Endothelial cell of umbilical vein (primary cell): ENCODE data around the gene ATXN1. TPM values are rescaled to one million over a fixed set of nuclear protein-coding genes. Genes with fewer than 3 reads are reported as not detected.

ENCODE experiments used
- BruUV-seq: library from RNA; stranded (reverse); fragments of 400-500 nt; replicated peaks from 2 replicates; lab custom pipeline; 2021; lab: Mats Ljungman, UMichigan
- CTCF ChIA-PET: fragments of 300-600, 350-600 bp; sonication (Branson Sonifier 250); formaldehyde crosslinking; loops from one replicate; lab custom pipeline; 2021; ENCODE audit warnings: antibody characterized with exemption, inconsistent platforms; lab: Charles Lee
- POLR2A ChIA-PET: fragments of 300-600, 350-600 bp; sonication (Branson Sonifier 250); formaldehyde crosslinking; loops from one replicate; lab custom pipeline; 2021; ENCODE audit warnings: antibody characterized with exemption, inconsistent platforms; lab: Charles Lee
- DNase-seq: peaks from one replicate; pipeline ENCODE4 v3.0.0-alpha.2; 2011; ENCODE audit warnings: low read depth, low spot score
- FAIRE-seq: peaks from 2 replicates; lab custom pipeline; 2011; peaks lifted over from hg19 to GRCh38; lab: Jason Lieb, UNC
- H2AFZ ChIP-seq: 2 replicates; pipeline ENCODE4 v1.6.0; 2012; ENCODE audit warnings: low read depth, low read length, control low read depth, inconsistent platforms
- H3K27ac ChIP-seq: 2 replicates; pipeline ENCODE4 v1.5.1; 2011; ENCODE audit warnings: low read depth, mild to moderate bottlenecking, control low read depth, low read length, moderate library complexity; ENCODE audit not compliant: insufficient read depth
- H3K27me3 ChIP-seq, 2 experiments: 2 replicates each; pipeline versions ENCODE4 v1.6.0 to v1.6.1; 2011; ENCODE audit warnings: low read length in 2 of 2, mixed read lengths in 1 of 2; ENCODE audit not compliant: control insufficient read depth in 2 of 2, insufficient read depth in 2 of 2
- H3K36me3 ChIP-seq, 2 experiments: 2 replicates in 1 of 2; 3 replicates in 1 of 2; pipeline ENCODE4 v1.5.1; 2011; ENCODE audit warnings: low read length in 2 of 2, mild to moderate bottlenecking in 1 of 2, moderate library complexity in 1 of 2; ENCODE audit not compliant: control insufficient read depth in 2 of 2, insufficient read depth in 2 of 2; ENCODE audit errors: extremely low read depth in 1 of 2
- H3K4me1 ChIP-seq: 3 replicates; pipeline ENCODE4 v1.5.1; 2011; ENCODE audit warnings: mild to moderate bottlenecking, low read length; ENCODE audit not compliant: control insufficient read depth, insufficient read depth; ENCODE audit errors: extremely low read depth
- H3K4me2 ChIP-seq: 2 replicates; pipeline ENCODE4 v1.6.1; 2011; ENCODE audit warnings: low read length, control low read depth, mixed read lengths; ENCODE audit not compliant: insufficient read depth
- H3K4me3 ChIP-seq, 3 experiments: fragments of 200-600 bp in 1 of 3; sonication (generic), shearing (Covaris generic) in 1 of 3; replicated peaks in 1 of 3; 2 replicates each; pipeline ENCODE4 v1.5.1; 2011 to 2016; ENCODE audit warnings: control low read depth in 3 of 3, low read length in 3 of 3, mild to moderate bottlenecking in 2 of 3, inconsistent platforms in 1 of 3, low read depth in 1 of 3, moderate library complexity in 1 of 3; ENCODE audit not compliant: insufficient read depth in 1 of 3
- H3K79me2 ChIP-seq: 2 replicates; pipeline ENCODE4 v1.6.0; 2012; ENCODE audit warnings: low read length, inconsistent platforms; ENCODE audit not compliant: control insufficient read depth, insufficient read depth
- H3K9ac ChIP-seq: replicated peaks from 2 replicates; pipeline ENCODE3; 2011; ENCODE audit warnings: low read length, control low read depth; ENCODE audit not compliant: insufficient read depth; ENCODE audit errors: extremely low read depth
- H3K9me1 ChIP-seq: replicated peaks from 3 replicates; pipeline ENCODE4 v1.6.0; 2011; ENCODE audit warnings: mild to moderate bottlenecking, low read length; ENCODE audit not compliant: control insufficient read depth, insufficient read depth; ENCODE audit errors: extremely low read depth
- H3K9me3 ChIP-seq: replicated peaks from 2 replicates; pipeline ENCODE4 v1.5.1; 2012; ENCODE audit warnings: low read length, inconsistent platforms; ENCODE audit not compliant: control insufficient read depth, insufficient read depth
- H4K20me1 ChIP-seq: replicated peaks from 2 replicates; pipeline ENCODE3; 2011; ENCODE audit warnings: mild to moderate bottlenecking, low read length; ENCODE audit not compliant: control insufficient read depth, insufficient read depth; ENCODE audit errors: extremely low read depth
- EZH2 ChIP-seq: IDR thresholded peaks from 2 replicates; pipeline ENCODE4 v1.6.1; 2012; ENCODE audit warnings: borderline replicate concordance, low read depth, mild to moderate bottlenecking, moderate library complexity, low read length, inconsistent platforms; ENCODE audit not compliant: severe bottlenecking
- FOS ChIP-seq: IDR thresholded peaks from 2 replicates; pipeline ENCODE4 v1.6.1; 2011; ENCODE audit warnings: mild to moderate bottlenecking, low read length, moderate library complexity, borderline replicate concordance; ENCODE audit not compliant: insufficient read depth
- GATA2 ChIP-seq: IDR thresholded peaks from 2 replicates; pipeline ENCODE4 v1.7.0; 2011; ENCODE audit warnings: low read depth, mild to moderate bottlenecking, moderate library complexity, mixed read lengths, low read length; ENCODE audit not compliant: insufficient read length, insufficient read depth
- JUN ChIP-seq: IDR thresholded peaks from 2 replicates; pipeline ENCODE4 v1.6.1; 2011; ENCODE audit warnings: borderline replicate concordance, low read depth; ENCODE audit not compliant: insufficient read length, insufficient read depth
- MYC ChIP-seq: IDR thresholded peaks from one replicate; pipeline ENCODE4 v1.6.1; 2011; ENCODE audit warnings: mild to moderate bottlenecking, low read depth, low read length
- POLR2A ChIP-seq: IDR thresholded peaks from 2 replicates; pipeline ENCODE4 v1.6.1; 2012; ENCODE audit warnings: low read depth, mild to moderate bottlenecking, control low read depth, low read length
- POLR2AphosphoS5 ChIP-seq: IDR thresholded peaks from 2 replicates; pipeline ENCODE4 v1.6.1; 2012; ENCODE audit warnings: low read depth, mild to moderate bottlenecking, control low read depth, low read length, moderate library complexity; ENCODE audit not compliant: insufficient read depth
- dilution Hi-C: fragments of 300-500 bp; cut with MboI; formaldehyde crosslinking; loops from one replicate; pipeline ENCODE4 v1.15.0; 2019; ENCODE audit warnings: low sequenced_read_pairs; ENCODE audit not compliant: extremely low pct_ligation_motif_present
- intact Hi-C: fragments of 100-400 bp; cut with micrococcal nuclease; formaldehyde crosslinking; loops from one replicate; pipeline ENCODE4 v1.10.0; 2022
- polyA plus RNA-seq, 4 experiments: library from polyadenylated mRNA; depleted of rRNA in 3 of 4; stranded (reverse) in 3 of 4; unstranded in 1 of 4; fragments of >200 nt; gene quantifications; 2 replicates each; pipeline versions ENCODE4 v1.2.1 to v1.2.3, GENCODE V29; 2011 to 2012; ENCODE audit warnings: missing spikeins in 1 of 4
- total RNA-seq: library from RNA; stranded (reverse); gene quantifications from 2 replicates; pipeline ENCODE4 v1.2.3, GENCODE V29; 2021
- TF ChIP-seq, protein P1 (sequence below): IDR thresholded peaks from 2 replicates; pipeline ENCODE4 v1.6.1; 2011; ENCODE audit not compliant: insufficient read depth, insufficient read length

ATXN1 gene
- total and polyA plus RNA-seq, 2 donors (not counting 3 experiments of a cell fraction or from before 2014, with no cell fraction given), result 16.4 to 33.0 TPM

- Histone ChIP-seq H3K4me2 (no peak overlapping the region), H3K27me3 (no peaks in the 10 kb centered on the region), H4K20me1 (no peaks in the 10 kb centered on the region), H3K4me3 (no peak overlapping the region), H2AFZ (no peak overlapping the region), H3K9me1 (no peaks in the 10 kb centered on the region), H3K79me2 (no peaks in the 10 kb centered on the region), H3K9me3 (no peaks in the 10 kb centered on the region), H3K36me3 (peaks cover 0 to 6% of the 10 kb centered on the region in 2 experiments), H3K27ac (no peak overlapping the region), H3K4me1 (no peaks in the 10 kb centered on the region), H3K9ac (no peak overlapping the region)
- TF ChIP-seq POLR2AphosphoS5, result no peak
- TF ChIP-seq POLR2A, result no peak
- TF ChIP-seq JUN, result no peak
- no peak for TF ChIP-seq FOS
- TF ChIP-seq, protein P1, sequence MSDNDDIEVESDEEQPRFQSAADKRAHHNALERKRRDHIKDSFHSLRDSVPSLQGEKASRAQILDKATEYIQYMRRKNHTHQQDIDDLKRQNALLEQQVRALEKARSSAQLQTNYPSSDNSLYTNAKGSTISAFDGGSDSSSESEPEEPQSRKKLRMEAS, result no peak
- no peak for TF ChIP-seq GATA2
- TF ChIP-seq EZH2, result no peak
- TF ChIP-seq MYC, result no peak
- CTCF ChIA-PET, result no interaction called here
- POLR2A ChIA-PET, result interaction anchor here (0.7 kb wide), 1 partner anchor 60 kb away, joined by 3 read pairs; no protein-coding TSS in a partner anchor
- FAIRE-seq (no peak), DNase-seq (no peak)
- dilution Hi-C loops (no loop called here), intact Hi-C loops (no loop called here)
- no TSS peak for BruUV-seq
Measured at GRCh38 chr6:16647422-16647821, 113.8 kb downstream of the ATXN1 start.
